ENCODE results near the gene MINDY4.
A peak's percentile ranks its signal among the peaks of the same experiment; 100 is the strongest.

MINDY4 gene

GRCh38 chr7:30932562-30932961 lies 161.3 kb downstream of the MINDY4 start:
- H3K4me3 ChIP-seq (ENCODE audit: low read depth, low read length): no peak overlapping the region
- H3K4me1 ChIP-seq (ENCODE audit: control insufficient read depth, insufficient read depth, low read length): no peaks in the 10 kb centered on the region
- CTCF ChIA-PET: no interaction called here
- POLR2A ChIA-PET: no interaction called here
- no peak overlapping the region for H3K27ac ChIP-seq (ENCODE audit: extremely low read depth, low read depth, low read length)
- no peaks in the 10 kb centered on the region for H3K9me3 ChIP-seq (ENCODE audit: control insufficient read depth, insufficient read depth, low read depth, low read length)
- TF ChIP-seq, protein P1, sequence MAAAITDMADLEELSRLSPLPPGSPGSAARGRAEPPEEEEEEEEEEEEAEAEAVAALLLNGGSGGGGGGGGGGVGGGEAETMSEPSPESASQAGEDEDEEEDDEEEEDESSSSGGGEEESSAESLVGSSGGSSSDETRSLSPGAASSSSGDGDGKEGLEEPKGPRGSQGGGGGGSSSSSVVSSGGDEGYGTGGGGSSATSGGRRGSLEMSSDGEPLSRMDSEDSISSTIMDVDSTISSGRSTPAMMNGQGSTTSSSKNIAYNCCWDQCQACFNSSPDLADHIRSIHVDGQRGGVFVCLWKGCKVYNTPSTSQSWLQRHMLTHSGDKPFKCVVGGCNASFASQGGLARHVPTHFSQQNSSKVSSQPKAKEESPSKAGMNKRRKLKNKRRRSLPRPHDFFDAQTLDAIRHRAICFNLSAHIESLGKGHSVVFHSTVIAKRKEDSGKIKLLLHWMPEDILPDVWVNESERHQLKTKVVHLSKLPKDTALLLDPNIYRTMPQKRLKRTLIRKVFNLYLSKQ (tag by site-specific recombination; IDR thresholded peaks at IDR 0.05; ENCODE audit: borderline replicate concordance): no peak
- TF ChIP-seq ZNF777 (tag by site-specific recombination; IDR thresholded peaks at IDR 0.05; ENCODE audit: borderline replicate concordance): no peak
- TF ChIP-seq ZNF704 (tag by site-specific recombination; IDR thresholded peaks at IDR 0.05): no peak
- no peak for TF ChIP-seq ZNF37A (tag by site-specific recombination; IDR thresholded peaks at IDR 0.05)
- TF ChIP-seq, protein P2, sequence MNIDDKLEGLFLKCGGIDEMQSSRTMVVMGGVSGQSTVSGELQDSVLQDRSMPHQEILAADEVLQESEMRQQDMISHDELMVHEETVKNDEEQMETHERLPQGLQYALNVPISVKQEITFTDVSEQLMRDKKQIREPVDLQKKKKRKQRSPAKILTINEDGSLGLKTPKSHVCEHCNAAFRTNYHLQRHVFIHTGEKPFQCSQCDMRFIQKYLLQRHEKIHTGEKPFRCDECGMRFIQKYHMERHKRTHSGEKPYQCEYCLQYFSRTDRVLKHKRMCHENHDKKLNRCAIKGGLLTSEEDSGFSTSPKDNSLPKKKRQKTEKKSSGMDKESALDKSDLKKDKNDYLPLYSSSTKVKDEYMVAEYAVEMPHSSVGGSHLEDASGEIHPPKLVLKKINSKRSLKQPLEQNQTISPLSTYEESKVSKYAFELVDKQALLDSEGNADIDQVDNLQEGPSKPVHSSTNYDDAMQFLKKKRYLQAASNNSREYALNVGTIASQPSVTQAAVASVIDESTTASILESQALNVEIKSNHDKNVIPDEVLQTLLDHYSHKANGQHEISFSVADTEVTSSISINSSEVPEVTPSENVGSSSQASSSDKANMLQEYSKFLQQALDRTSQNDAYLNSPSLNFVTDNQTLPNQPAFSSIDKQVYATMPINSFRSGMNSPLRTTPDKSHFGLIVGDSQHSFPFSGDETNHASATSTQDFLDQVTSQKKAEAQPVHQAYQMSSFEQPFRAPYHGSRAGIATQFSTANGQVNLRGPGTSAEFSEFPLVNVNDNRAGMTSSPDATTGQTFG (tag by site-specific recombination; IDR thresholded peaks at IDR 0.05; ENCODE audit: borderline replicate concordance): no peak
- no peak for TF ChIP-seq ZNF335 (tag by site-specific recombination; conservative IDR thresholded peaks at IDR 0.05)
- no peak for TF ChIP-seq ZNF341 (tag by site-specific recombination; IDR thresholded peaks at IDR 0.05; ENCODE audit: low read depth)
- TF ChIP-seq ZNF391 (tag by site-specific recombination; IDR thresholded peaks at IDR 0.05; ENCODE audit: borderline replicate concordance, low read depth): no peak
- TF ChIP-seq ZNF639 (tag by site-specific recombination; IDR thresholded peaks at IDR 0.05): no peak
- no peak for TF ChIP-seq BCL11B (tag by site-specific recombination; IDR thresholded peaks at IDR 0.05; ENCODE audit: low read depth)
- TF ChIP-seq ZNF548 (tag by site-specific recombination; IDR thresholded peaks at IDR 0.05): no peak
- TF ChIP-seq SALL2 (tag by site-specific recombination; IDR thresholded peaks at IDR 0.05; ENCODE audit: borderline replicate concordance): no peak
- no peak for TF ChIP-seq ZNF747 (tag by site-specific recombination; IDR thresholded peaks at IDR 0.05)
- TF ChIP-seq ZNF354C (tag by site-specific recombination; IDR thresholded peaks at IDR 0.05; ENCODE audit: borderline replicate concordance, low read depth): no peak
- no peak for TF ChIP-seq PRDM1 (tag by site-specific recombination; IDR thresholded peaks at IDR 0.05)
- H3K36me3 ChIP-seq (ENCODE audit: control insufficient read depth in 2 of 2, insufficient read depth in 1 of 2, low read length in 2 of 2): no peaks in the 10 kb centered on the region

DNA sequence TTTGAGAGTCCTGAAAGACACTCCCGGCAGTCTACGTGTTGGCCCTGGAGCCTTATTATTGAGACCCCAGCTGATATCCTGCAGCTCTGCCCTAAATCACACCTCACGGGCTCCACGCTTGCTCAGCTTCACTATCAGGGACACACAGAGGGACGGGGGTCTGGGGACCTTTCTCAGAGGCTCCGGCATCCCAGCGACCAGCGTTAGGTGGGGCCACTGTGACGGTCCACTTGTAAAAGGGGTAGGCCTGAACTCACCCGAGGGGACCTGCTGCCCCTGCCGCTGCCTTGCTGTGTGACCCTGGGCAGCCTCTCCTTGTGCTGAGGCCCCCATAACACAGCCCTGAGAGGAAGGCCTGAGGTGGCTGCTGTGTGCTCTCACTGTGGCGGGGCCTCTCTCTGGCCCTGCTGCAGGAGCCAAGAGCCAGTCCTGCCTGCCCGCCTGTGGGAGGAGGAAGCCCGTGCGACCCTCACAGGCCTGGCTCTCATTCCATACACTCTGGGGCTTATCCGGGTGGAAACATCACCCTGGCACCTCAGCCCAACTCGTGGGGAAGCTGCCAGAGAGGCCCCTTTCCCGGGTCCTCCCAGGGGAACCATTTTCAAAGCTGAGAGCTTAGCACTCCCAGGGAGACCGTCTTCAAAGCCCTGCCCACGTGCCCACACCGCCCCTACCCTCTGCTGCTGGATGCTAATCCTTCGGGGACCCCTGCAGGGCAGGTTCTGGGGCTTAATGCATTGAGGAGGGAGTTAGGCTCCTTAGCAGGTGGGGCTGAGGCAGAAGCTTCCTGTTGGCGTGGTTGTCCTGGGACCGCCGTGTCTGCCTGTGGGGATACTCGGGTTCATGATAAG lies 162.1 kb downstream of the MINDY4 start:
- POLR2A ChIA-PET: no interaction called here
- no peak overlapping the region for H3K4me3 ChIP-seq (ENCODE audit: low read depth, low read length)
- TF ChIP-seq ZNF518A (tag by site-specific recombination; conservative IDR thresholded peaks at IDR 0.05; ENCODE audit: low read depth) (no peak), ZIC2 (tag by site-specific recombination; IDR thresholded peaks at IDR 0.05) (peak; percentile 52)
- H3K4me1 ChIP-seq (ENCODE audit: control insufficient read depth, insufficient read depth, low read length): no peaks in the 10 kb centered on the region
- CTCF ChIA-PET: interaction anchor here (0.5 kb wide), 1 partner anchor 247 kb away, joined by 3 read pairs; no protein-coding TSS in a partner anchor
- H3K9me3 ChIP-seq (ENCODE audit: control insufficient read depth, insufficient read depth, low read depth, low read length): no peaks in the 10 kb centered on the region
- H3K27ac ChIP-seq (ENCODE audit: extremely low read depth, low read depth, low read length): no peak overlapping the region
- H3K36me3 ChIP-seq (ENCODE audit: control insufficient read depth in 2 of 2, insufficient read depth in 1 of 2, low read length in 2 of 2): no peaks in the 10 kb centered on the region
